HCT116 (cell line): ENCODE results near the gene NFIB. TPM values are rescaled to one million over a fixed set of nuclear protein-coding genes. Genes with fewer than 3 reads are reported as not detected.

Experiments used
- ATAC-seq: fragments of 200-7000 bp; cut with Tn5 transposase; 2 replicates; pipeline ENCODE4 v1.9.1; 2020; ENCODE audit warnings: mild to moderate bottlenecking, moderate library complexity
- BruUV-seq: library from RNA; stranded (reverse); fragments of 400-500 nt; replicated peaks from 2 replicates; lab custom pipeline; 2021; lab: Mats Ljungman, UMichigan
- CTCF ChIA-PET: fragments of 300-600 bp; sonication (Branson Sonifier 250); formaldehyde crosslinking; loops from one replicate; lab custom pipeline; 2021; ENCODE audit warnings: antibody characterized with exemption; lab: Charles Lee
- POLR2A ChIA-PET: fragments of 300-600, 350-600 bp; sonication (Branson Sonifier 250); formaldehyde crosslinking; loops from one replicate; lab custom pipeline; 2021; ENCODE audit warnings: antibody characterized with exemption; lab: Charles Lee
- RAD21 ChIA-PET, 2 experiments: fragments of 300-600 bp; sonication (Branson Sonifier 250); formaldehyde crosslinking; loops; one replicate each; lab custom pipeline; 2023; ENCODE audit warnings: low total read pairs in 2 of 2; ENCODE audit not compliant: uncharacterized antibody in 2 of 2, unreplicated experiment in 2 of 2, low non-redundant PET in 1 of 2; lab: Charles Lee
- DNase-seq: peaks from one replicate; pipeline ENCODE4 v3.0.0-alpha.2; 2010; ENCODE audit warnings: low read depth, low spot score
- H2AFZ ChIP-seq: fragments of 200-600 bp; shearing (Covaris generic), sonication (generic); 2 replicates; pipeline ENCODE4 v1.6.1; 2017; ENCODE audit warnings: low read depth, mixed run types, mixed read lengths, antibody characterized with exemption, low read length; ENCODE audit not compliant: poor library complexity, severe bottlenecking
- H3K27ac ChIP-seq: 2 replicates; pipeline ENCODE4 v1.5.1; 2012; ENCODE audit warnings: low read depth, low read length
- H3K27me3 ChIP-seq: fragments of 200-600 bp; sonication (generic); 2 replicates; pipeline ENCODE4 v1.6.1; 2016; ENCODE audit warnings: mixed run types, low read length, mixed read lengths; ENCODE audit not compliant: insufficient read depth
- H3K36me3 ChIP-seq, 2 experiments: fragments of 200-500 bp in 1 of 2; fragments of 200-600 bp in 1 of 2; sonication (Bioruptor generic) in 1 of 2; sonication (generic) in 1 of 2; 2 replicates each; pipeline versions ENCODE4 v1.5.1 to v1.6.1; 2014 to 2016; ENCODE audit warnings: low read length in 2 of 2, inconsistent platforms in 1 of 2, mixed read lengths in 1 of 2, mixed run types in 1 of 2; ENCODE audit not compliant: insufficient read depth in 2 of 2, control insufficient read depth in 1 of 2
- H3K4me1 ChIP-seq, 2 experiments: fragments of 200-600 bp in 1 of 2; sonication (generic) in 1 of 2; 2 replicates each; pipeline versions ENCODE4 v1.5.1 to v1.6.1; 2012 to 2017; ENCODE audit warnings: low read length in 2 of 2, inconsistent platforms in 1 of 2, mild to moderate bottlenecking in 1 of 2, mixed read lengths in 1 of 2, mixed run types in 1 of 2, moderate library complexity in 1 of 2; ENCODE audit not compliant: insufficient read depth in 2 of 2, control insufficient read depth in 1 of 2
- H3K4me2 ChIP-seq: fragments of 200-600 bp; sonication (generic); 2 replicates; pipeline ENCODE4 v1.6.1; 2017; ENCODE audit warnings: mixed run types, low read length, mixed read lengths
- H3K4me3 ChIP-seq, 2 experiments: fragments of 200-600 bp in 1 of 2; sonication (generic) in 1 of 2; replicated peaks in 1 of 2; 2 replicates each; pipeline ENCODE4 v1.5.1; 2011 to 2016; ENCODE audit warnings: low read length in 2 of 2, control low read depth in 1 of 2, low read depth in 1 of 2, mild to moderate bottlenecking in 1 of 2, mixed read lengths in 1 of 2, mixed run types in 1 of 2
- H3K79me2 ChIP-seq: fragments of 200-600 bp; sonication (generic); 2 replicates; pipeline ENCODE4 v1.6.1; 2017; ENCODE audit warnings: mild to moderate bottlenecking, mixed run types, low read length, moderate library complexity, mixed read lengths; ENCODE audit not compliant: insufficient read depth
- H3K9ac ChIP-seq: fragments of 200-600 bp; sonication (generic); 2 replicates; pipeline ENCODE4 v1.6.1; 2016; ENCODE audit warnings: low read length, mixed read lengths
- H3K9me2 ChIP-seq: fragments of 200-600 bp; sonication (generic), shearing (Covaris generic); 2 replicates; pipeline ENCODE4 v1.6.1; 2017; ENCODE audit warnings: mixed run types, mild to moderate bottlenecking, moderate library complexity; ENCODE audit not compliant: insufficient read depth
- H3K9me3 ChIP-seq, 2 experiments: fragments of 200-500 bp in 1 of 2; fragments of 200-600 bp in 1 of 2; sonication (Bioruptor generic) in 1 of 2; sonication (generic) in 1 of 2; 2 replicates each; pipeline ENCODE4 v1.6.1; 2014 to 2017; ENCODE audit warnings: low read length in 2 of 2, mixed read lengths in 2 of 2, inconsistent platforms in 1 of 2, low read depth in 1 of 2, mild to moderate bottlenecking in 1 of 2, mixed run types in 1 of 2, moderate library complexity in 1 of 2; ENCODE audit not compliant: control insufficient read depth in 1 of 2, insufficient read depth in 1 of 2
- H4K20me1 ChIP-seq: fragments of 200-600 bp; sonication (generic), shearing (Covaris generic); 2 replicates; pipeline ENCODE4 v1.6.1; 2017; ENCODE audit warnings: mixed run types, mild to moderate bottlenecking, moderate library complexity; ENCODE audit not compliant: insufficient read depth
- EGR1 ChIP-seq: IDR thresholded peaks from 2 replicates; pipeline ENCODE4 v1.6.1; 2012; ENCODE audit warnings: low read depth
- POLR2A ChIP-seq: IDR thresholded peaks from 2 replicates; pipeline ENCODE4 v1.7.0; 2011; ENCODE audit warnings: borderline replicate concordance; ENCODE audit not compliant: insufficient read depth, insufficient read length; ENCODE audit errors: extremely low read depth
- POLR2AphosphoS5 ChIP-seq: IDR thresholded peaks from 2 replicates; pipeline ENCODE4 v1.6.1; 2011; ENCODE audit warnings: mild to moderate bottlenecking, low read depth, low read length, moderate library complexity
- RAD21 ChIP-seq: IDR thresholded peaks from 2 replicates; pipeline ENCODE4 v1.6.1; 2012; ENCODE audit warnings: low read depth, mild to moderate bottlenecking
- SIN3A ChIP-seq: IDR thresholded peaks from 2 replicates; pipeline ENCODE4 v1.6.1; 2012; ENCODE audit warnings: low read depth
- SRF ChIP-seq: IDR thresholded peaks from 2 replicates; pipeline ENCODE4 v1.6.1; 2012; ENCODE audit warnings: low read depth
- YY1 ChIP-seq: IDR thresholded peaks from 2 replicates; pipeline ENCODE4 v1.6.1; 2011; ENCODE audit warnings: low read length, low read depth, moderate library complexity, mild to moderate bottlenecking; ENCODE audit not compliant: insufficient replicate concordance; ENCODE audit errors: extremely low read depth
- ZNF274 ChIP-seq: fragments of 200-500 bp; sonication (Bioruptor generic); IDR thresholded peaks from 2 replicates; pipeline ENCODE4 v1.6.1; 2014; ENCODE audit warnings: mild to moderate bottlenecking, low read depth, low read length, inconsistent platforms
- intact Hi-C: fragments of 100-400 bp; cut with micrococcal nuclease; formaldehyde crosslinking; loops from 2 replicates; pipeline ENCODE4 v1.10.0; 2022
- total RNA-seq: library from RNA; stranded (reverse); gene quantifications from one replicate; pipeline ENCODE4 v1.2.1, GENCODE V29; 2021; ENCODE audit not compliant: unreplicated experiment
- TF ChIP-seq, protein P1 (sequence below), 3 experiments: fragments of 200-600 bp in 1 of 3; sonication (generic) in 1 of 3; IDR thresholded peaks in 2 of 3; conservative IDR thresholded peaks in 1 of 3; 2 replicates each; pipeline ENCODE4 v1.5.1; 2012 to 2017; ENCODE audit warnings: low read depth in 2 of 3, low read length in 2 of 3, antibody characterized with exemption in 1 of 3, borderline replicate concordance in 1 of 3, control low read depth in 1 of 3, mild to moderate bottlenecking in 1 of 3, mixed read lengths in 1 of 3, mixed run types in 1 of 3, moderate library complexity in 1 of 3; ENCODE audit not compliant: insufficient read depth in 1 of 3
- TF ChIP-seq, protein P2 (sequence below): IDR thresholded peaks from 2 replicates; pipeline ENCODE4 v1.6.1; 2012; ENCODE audit warnings: low read depth
- TF ChIP-seq, protein P3 (sequence below): IDR thresholded peaks from 2 replicates; pipeline ENCODE4 v1.6.1; 2011; ENCODE audit warnings: mild to moderate bottlenecking, low read length, moderate library complexity; ENCODE audit not compliant: insufficient replicate concordance; ENCODE audit errors: extremely low read depth

Gene NFIB
- total RNA-seq, 1 experiment from 2014 or later, result 6.6 TPM

DNA sequence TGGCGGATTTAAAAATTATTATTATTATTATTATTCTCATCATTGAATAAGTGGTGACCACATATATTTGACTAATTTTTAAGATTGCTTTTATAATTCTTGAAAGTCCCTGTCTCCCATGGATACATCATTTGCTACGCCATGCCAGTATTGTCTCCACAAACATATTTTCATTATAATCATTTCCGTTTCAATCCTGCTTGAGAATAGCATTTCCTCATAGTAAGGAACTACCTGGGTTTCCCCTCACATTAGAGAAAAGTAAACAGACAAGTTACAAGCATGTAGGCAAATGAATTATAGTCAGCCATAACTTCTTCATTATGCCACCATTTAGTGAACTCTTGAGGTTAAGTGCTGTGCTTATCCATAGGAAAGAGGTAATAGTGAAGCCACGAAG is 276.6 kb downstream of the NFIB start:
- no peaks in the 10 kb centered on the region for H3K9me3 ChIP-seq
- no peaks in the 10 kb centered on the region for H3K9me2 ChIP-seq
- H3K9ac ChIP-seq, result no peak overlapping the region
- ATAC-seq (no peak), DNase-seq (no peak)
- H3K4me3 ChIP-seq, result no peak overlapping the region
- H4K20me1 ChIP-seq, result no peaks in the 10 kb centered on the region; the same call in 1 of the 2 replicates
- H3K79me2 ChIP-seq, result no peaks in the 10 kb centered on the region
- H3K4me2 ChIP-seq, result no peak overlapping the region
- ChIA-PET CTCF (no interaction called here), RAD21 (no interaction called here), POLR2A (no interaction called here)
- no peaks in the 10 kb centered on the region for H3K27me3 ChIP-seq
- no TSS peak for BruUV-seq
- TF ChIP-seq SIN3A (no peak), ZNF274 (no peak), YY1 (no peak), RAD21 (no peak), POLR2A (no peak), POLR2AphosphoS5 (no peak), EGR1 (no peak), SRF (no peak)
- TF ChIP-seq, protein P1, sequence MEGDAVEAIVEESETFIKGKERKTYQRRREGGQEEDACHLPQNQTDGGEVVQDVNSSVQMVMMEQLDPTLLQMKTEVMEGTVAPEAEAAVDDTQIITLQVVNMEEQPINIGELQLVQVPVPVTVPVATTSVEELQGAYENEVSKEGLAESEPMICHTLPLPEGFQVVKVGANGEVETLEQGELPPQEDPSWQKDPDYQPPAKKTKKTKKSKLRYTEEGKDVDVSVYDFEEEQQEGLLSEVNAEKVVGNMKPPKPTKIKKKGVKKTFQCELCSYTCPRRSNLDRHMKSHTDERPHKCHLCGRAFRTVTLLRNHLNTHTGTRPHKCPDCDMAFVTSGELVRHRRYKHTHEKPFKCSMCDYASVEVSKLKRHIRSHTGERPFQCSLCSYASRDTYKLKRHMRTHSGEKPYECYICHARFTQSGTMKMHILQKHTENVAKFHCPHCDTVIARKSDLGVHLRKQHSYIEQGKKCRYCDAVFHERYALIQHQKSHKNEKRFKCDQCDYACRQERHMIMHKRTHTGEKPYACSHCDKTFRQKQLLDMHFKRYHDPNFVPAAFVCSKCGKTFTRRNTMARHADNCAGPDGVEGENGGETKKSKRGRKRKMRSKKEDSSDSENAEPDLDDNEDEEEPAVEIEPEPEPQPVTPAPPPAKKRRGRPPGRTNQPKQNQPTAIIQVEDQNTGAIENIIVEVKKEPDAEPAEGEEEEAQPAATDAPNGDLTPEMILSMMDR (IDR thresholded peaks at IDR 0.05 in 2 of 3, conservative IDR thresholded peaks at IDR 0.05 in 1 of 3; ENCODE audit: borderline replicate concordance in 1 of 3, insufficient read depth in 1 of 3, low read depth in 2 of 3, low read length in 2 of 3), result no peak
- TF ChIP-seq, protein P2, sequence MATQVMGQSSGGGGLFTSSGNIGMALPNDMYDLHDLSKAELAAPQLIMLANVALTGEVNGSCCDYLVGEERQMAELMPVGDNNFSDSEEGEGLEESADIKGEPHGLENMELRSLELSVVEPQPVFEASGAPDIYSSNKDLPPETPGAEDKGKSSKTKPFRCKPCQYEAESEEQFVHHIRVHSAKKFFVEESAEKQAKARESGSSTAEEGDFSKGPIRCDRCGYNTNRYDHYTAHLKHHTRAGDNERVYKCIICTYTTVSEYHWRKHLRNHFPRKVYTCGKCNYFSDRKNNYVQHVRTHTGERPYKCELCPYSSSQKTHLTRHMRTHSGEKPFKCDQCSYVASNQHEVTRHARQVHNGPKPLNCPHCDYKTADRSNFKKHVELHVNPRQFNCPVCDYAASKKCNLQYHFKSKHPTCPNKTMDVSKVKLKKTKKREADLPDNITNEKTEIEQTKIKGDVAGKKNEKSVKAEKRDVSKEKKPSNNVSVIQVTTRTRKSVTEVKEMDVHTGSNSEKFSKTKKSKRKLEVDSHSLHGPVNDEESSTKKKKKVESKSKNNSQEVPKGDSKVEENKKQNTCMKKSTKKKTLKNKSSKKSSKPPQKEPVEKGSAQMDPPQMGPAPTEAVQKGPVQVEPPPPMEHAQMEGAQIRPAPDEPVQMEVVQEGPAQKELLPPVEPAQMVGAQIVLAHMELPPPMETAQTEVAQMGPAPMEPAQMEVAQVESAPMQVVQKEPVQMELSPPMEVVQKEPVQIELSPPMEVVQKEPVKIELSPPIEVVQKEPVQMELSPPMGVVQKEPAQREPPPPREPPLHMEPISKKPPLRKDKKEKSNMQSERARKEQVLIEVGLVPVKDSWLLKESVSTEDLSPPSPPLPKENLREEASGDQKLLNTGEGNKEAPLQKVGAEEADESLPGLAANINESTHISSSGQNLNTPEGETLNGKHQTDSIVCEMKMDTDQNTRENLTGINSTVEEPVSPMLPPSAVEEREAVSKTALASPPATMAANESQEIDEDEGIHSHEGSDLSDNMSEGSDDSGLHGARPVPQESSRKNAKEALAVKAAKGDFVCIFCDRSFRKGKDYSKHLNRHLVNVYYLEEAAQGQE, result no peak
- TF ChIP-seq, protein P3, sequence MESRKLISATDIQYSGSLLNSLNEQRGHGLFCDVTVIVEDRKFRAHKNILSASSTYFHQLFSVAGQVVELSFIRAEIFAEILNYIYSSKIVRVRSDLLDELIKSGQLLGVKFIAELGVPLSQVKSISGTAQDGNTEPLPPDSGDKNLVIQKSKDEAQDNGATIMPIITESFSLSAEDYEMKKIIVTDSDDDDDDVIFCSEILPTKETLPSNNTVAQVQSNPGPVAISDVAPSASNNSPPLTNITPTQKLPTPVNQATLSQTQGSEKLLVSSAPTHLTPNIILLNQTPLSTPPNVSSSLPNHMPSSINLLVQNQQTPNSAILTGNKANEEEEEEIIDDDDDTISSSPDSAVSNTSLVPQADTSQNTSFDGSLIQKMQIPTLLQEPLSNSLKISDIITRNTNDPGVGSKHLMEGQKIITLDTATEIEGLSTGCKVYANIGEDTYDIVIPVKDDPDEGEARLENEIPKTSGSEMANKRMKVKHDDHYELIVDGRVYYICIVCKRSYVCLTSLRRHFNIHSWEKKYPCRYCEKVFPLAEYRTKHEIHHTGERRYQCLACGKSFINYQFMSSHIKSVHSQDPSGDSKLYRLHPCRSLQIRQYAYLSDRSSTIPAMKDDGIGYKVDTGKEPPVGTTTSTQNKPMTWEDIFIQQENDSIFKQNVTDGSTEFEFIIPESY, result no peak
- H3K27ac ChIP-seq, result no peak overlapping the region
- H3K36me3 ChIP-seq, result no peaks in the 10 kb centered on the region
- H2AFZ ChIP-seq, result no peak overlapping the region
- intact Hi-C loops, result no loop called here
- no peaks in the 10 kb centered on the region for H3K4me1 ChIP-seq
